ENCODE results near the gene ASB1. TPM values are rescaled to one million over a fixed set of nuclear protein-coding genes. Genes with fewer than 3 reads are reported as not detected.

The ASB1 gene
- total RNA-seq, 1 experiment from 2014 or later: 46.0 TPM

DNA sequence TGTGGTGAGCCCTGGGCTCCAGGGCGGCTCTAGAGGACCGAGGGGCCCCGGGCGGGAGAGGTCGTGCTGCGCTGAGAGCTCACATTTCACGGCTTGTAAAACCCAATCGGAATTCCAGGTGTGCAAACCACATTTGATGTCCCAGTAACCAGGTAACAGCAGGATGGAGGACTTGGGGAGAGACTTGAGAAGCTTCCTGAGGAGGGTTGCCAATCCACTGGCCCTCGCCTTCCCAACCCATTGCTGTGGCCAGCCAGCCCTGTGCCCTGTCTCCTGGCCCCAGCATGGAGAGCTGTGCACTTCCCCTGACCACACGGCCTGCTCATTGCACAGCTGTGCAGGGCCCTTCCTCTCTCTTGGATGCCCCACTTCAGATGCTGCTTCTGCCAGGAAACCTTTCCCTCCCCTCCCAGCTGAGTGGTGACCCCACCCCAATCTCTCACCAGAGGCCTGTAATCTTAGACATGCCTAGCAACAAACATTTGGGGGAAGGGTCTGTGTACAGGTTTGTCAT is 39.6 kb downstream of the ASB1 start:
- Histone ChIP-seq H3K27me3 (ENCODE audit: insufficient read depth, low read length) (no peaks in the 10 kb centered on the region), H4K20me1 (ENCODE audit: control insufficient read depth, insufficient read depth, insufficient read length) (no peaks in the 10 kb centered on the region), H4K5ac (ENCODE audit: insufficient read length, low read depth, low read length) (no peak overlapping the region), H2BK120ac (ENCODE audit: low read depth, low read length, poor library complexity, severe bottlenecking) (no peak overlapping the region), H3K79me1 (ENCODE audit: insufficient read depth, low read depth, low read length, poor library complexity, severe bottlenecking) (no peaks in the 10 kb centered on the region), H3K4me1 (ENCODE audit: insufficient read depth, low read length) (no peaks in the 10 kb centered on the region), H3K56ac (ENCODE audit: insufficient read length, low read depth, low read length) (no peak overlapping the region), H4K91ac (ENCODE audit: insufficient read length, low read depth, low read length) (no peak overlapping the region), H3K4ac (ENCODE audit: low read depth, low read length) (no peak overlapping the region), H3K9me3 (ENCODE audit: control insufficient read depth, low read depth, low read length) (no peaks in the 10 kb centered on the region), H3K14ac (ENCODE audit: insufficient read depth, low read length) (no peak overlapping the region), H3K79me2 (ENCODE audit: insufficient read depth, low read length) (no peaks in the 10 kb centered on the region), H3K27ac (ENCODE audit: insufficient read length, low read depth, low read length) (no peak overlapping the region), H2BK20ac (ENCODE audit: low read depth, low read length, poor library complexity, severe bottlenecking) (no peak overlapping the region), H3T11ph (ENCODE audit: low read length) (no peak overlapping the region), H3K23me2 (ENCODE audit: insufficient read length, low read depth, low read length, poor library complexity, severe bottlenecking) (no peaks in the 10 kb centered on the region), H2BK5ac (ENCODE audit: insufficient read length, low read length) (no peak overlapping the region), H4K8ac (replicated peaks; ENCODE audit: insufficient read length, low read depth, low read length) (no peak overlapping the region), H2AK5ac (ENCODE audit: insufficient read length, low read length) (no peak overlapping the region), H2BK15ac (ENCODE audit: low read depth, low read length) (no peak overlapping the region), H3K18ac (ENCODE audit: insufficient read length, low read depth, low read length) (no peak overlapping the region), H3K9ac (ENCODE audit: extremely low read depth, insufficient read length, low read length) (no peak overlapping the region), H2AFZ (ENCODE audit: low read length) (no peak overlapping the region), H3K23ac (ENCODE audit: insufficient read length, low read depth, low read length) (no peak overlapping the region), H3K4me2 (ENCODE audit: insufficient read depth, insufficient read length, low read length) (no peak overlapping the region), H2BK12ac (ENCODE audit: insufficient read length, low read depth, low read length) (no peak overlapping the region)
- Mint-ChIP-seq H3K27ac (peak overlapping the region in 2 of 3 experiments; percentile 18 to 62; a peak in 1 of 7 replicates), H3K27me3 (ENCODE audit: low read depth) (no peaks in the 10 kb centered on the region), H3K4me1 (peaks cover 0 to 6% of the 10 kb centered on the region in 2 experiments; a peak in 1 of 4 replicates), H3K36me3 (ENCODE audit: insufficient read depth in 1 of 3, low read depth in 3 of 3) (peaks cover 0 to 6% (median 5%) of the 10 kb centered on the region in 3 experiments; a peak in 6 of 7 replicates), H3K4me3 (no peak overlapping the region), H3K9me3 (peaks cover 9 to 15% of the 10 kb centered on the region in 2 experiments; a peak in 4 of 5 replicates)
- TF ChIP-seq, protein P1, sequence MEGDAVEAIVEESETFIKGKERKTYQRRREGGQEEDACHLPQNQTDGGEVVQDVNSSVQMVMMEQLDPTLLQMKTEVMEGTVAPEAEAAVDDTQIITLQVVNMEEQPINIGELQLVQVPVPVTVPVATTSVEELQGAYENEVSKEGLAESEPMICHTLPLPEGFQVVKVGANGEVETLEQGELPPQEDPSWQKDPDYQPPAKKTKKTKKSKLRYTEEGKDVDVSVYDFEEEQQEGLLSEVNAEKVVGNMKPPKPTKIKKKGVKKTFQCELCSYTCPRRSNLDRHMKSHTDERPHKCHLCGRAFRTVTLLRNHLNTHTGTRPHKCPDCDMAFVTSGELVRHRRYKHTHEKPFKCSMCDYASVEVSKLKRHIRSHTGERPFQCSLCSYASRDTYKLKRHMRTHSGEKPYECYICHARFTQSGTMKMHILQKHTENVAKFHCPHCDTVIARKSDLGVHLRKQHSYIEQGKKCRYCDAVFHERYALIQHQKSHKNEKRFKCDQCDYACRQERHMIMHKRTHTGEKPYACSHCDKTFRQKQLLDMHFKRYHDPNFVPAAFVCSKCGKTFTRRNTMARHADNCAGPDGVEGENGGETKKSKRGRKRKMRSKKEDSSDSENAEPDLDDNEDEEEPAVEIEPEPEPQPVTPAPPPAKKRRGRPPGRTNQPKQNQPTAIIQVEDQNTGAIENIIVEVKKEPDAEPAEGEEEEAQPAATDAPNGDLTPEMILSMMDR (conservative IDR thresholded peaks at IDR 0.05): no peak
- no peak for DNase-seq
- WGBS (ENCODE audit: extremely low coverage, insufficient read length, low lambda C conversion rate): no CpG with 5 or more reads among the region's 10 CpGs
